ENCODE results near the gene CYFIP1.

DNA sequence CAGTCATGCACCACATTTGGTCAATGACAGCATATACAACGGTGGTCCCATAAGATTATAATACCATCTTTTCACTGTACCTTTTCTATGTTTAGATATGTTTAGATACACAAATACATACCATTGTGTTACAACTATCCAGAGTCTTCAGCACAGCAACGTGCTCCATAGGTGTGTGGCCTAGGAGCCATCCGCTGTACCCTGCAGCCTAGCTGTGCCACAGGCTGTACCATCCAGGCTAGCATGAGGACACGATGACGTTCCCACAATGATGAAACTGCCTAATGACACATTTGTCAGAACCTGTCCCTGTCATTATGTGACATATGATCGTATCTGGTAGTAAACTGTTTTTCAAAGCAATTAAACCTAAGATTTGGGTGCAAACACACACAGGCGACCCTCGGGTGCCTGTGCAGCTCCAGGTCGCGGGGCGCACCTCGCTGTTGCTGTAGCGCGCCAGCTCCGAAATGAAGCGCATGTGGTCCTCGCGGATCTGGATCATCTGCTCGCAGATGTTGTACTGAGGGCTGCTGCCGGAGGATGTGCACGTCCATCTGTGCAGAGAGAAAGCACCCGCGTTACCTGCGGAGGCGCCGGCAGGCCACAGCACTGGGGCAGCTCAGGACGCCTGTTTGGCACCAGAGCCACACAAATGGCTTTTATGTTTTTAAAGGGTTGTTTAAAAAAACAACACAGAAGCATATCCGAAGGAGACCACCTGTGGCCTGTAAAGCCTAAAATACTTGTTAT, 48.2 kb downstream of the CYFIP1 start:
- TF ChIP-seq, protein P1, sequence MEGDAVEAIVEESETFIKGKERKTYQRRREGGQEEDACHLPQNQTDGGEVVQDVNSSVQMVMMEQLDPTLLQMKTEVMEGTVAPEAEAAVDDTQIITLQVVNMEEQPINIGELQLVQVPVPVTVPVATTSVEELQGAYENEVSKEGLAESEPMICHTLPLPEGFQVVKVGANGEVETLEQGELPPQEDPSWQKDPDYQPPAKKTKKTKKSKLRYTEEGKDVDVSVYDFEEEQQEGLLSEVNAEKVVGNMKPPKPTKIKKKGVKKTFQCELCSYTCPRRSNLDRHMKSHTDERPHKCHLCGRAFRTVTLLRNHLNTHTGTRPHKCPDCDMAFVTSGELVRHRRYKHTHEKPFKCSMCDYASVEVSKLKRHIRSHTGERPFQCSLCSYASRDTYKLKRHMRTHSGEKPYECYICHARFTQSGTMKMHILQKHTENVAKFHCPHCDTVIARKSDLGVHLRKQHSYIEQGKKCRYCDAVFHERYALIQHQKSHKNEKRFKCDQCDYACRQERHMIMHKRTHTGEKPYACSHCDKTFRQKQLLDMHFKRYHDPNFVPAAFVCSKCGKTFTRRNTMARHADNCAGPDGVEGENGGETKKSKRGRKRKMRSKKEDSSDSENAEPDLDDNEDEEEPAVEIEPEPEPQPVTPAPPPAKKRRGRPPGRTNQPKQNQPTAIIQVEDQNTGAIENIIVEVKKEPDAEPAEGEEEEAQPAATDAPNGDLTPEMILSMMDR (IDR thresholded peaks at IDR 0.05): no peak
- TF ChIP-seq POLR2AphosphoS5 (IDR thresholded peaks at IDR 0.05): no peak
- TF ChIP-seq POLR2A (IDR thresholded peaks at IDR 0.05): no peak
- TF ChIP-seq EP300 (IDR thresholded peaks at IDR 0.05): no peak

Measured in sigmoid colon (tissue), 4 donors.